ENCODE data around the gene PRR20G. TPM values are rescaled to one million over a fixed set of nuclear protein-coding genes. Genes with fewer than 3 reads are reported as not detected.

PRR20G gene
- total and polyA plus RNA-seq, 2 donors (not counting 3 experiments of a cell fraction or from before 2014, with no cell fraction given), result not detected

GRCh38 chr3:127330385-127330784, 42.5 kb upstream of the PRR20G start:
- Histone ChIP-seq H4K20me1 (replicated peaks; ENCODE audit: control insufficient read depth, extremely low read depth, insufficient read depth, low read length) (no peaks in the 10 kb centered on the region), H3K9ac (replicated peaks; ENCODE audit: extremely low read depth, insufficient read depth, low read length) (no peak overlapping the region), H3K4me2 (ENCODE audit: insufficient read depth, low read length) (no peak overlapping the region), H3K4me3 (replicated peaks in 1 of 3; ENCODE audit: insufficient read depth in 1 of 3, low read depth in 1 of 3, low read length in 3 of 3) (no peak overlapping the region), H2AFZ (ENCODE audit: low read depth, low read length) (no peak overlapping the region), H3K79me2 (ENCODE audit: control insufficient read depth, insufficient read depth, low read length) (no peaks in the 10 kb centered on the region), H3K9me3 (replicated peaks; ENCODE audit: control insufficient read depth, insufficient read depth, low read length) (no peaks in the 10 kb centered on the region), H3K27ac (ENCODE audit: insufficient read depth, low read depth, low read length) (no peak overlapping the region), H3K27me3 (ENCODE audit: control insufficient read depth in 2 of 2, insufficient read depth in 2 of 2, low read length in 2 of 2) (no peaks in the 10 kb centered on the region), H3K36me3 (ENCODE audit: control insufficient read depth in 2 of 2, extremely low read depth in 1 of 2, insufficient read depth in 2 of 2, low read length in 2 of 2) (no peaks in the 10 kb centered on the region), H3K4me1 (ENCODE audit: control insufficient read depth, extremely low read depth, insufficient read depth, low read length) (no peaks in the 10 kb centered on the region), H3K9me1 (replicated peaks; ENCODE audit: control insufficient read depth, extremely low read depth, insufficient read depth, low read length) (no peaks in the 10 kb centered on the region)
- no peak for FAIRE-seq
- dilution Hi-C loops (cut with MboI; ENCODE audit: extremely low pct_ligation_motif_present, low sequenced_read_pairs), result no loop called here
- ChIA-PET CTCF (no interaction called here), POLR2A (no interaction called here)
- no peak for TF ChIP-seq CTCF (IDR thresholded peaks at IDR 0.05; ENCODE audit: extremely low read depth in 1 of 2, insufficient read depth in 1 of 2, low read depth in 1 of 2, low read length in 2 of 2)
- TF ChIP-seq EZH2 (IDR thresholded peaks at IDR 0.05; ENCODE audit: borderline replicate concordance, low read depth, low read length, severe bottlenecking), result no peak
- TF ChIP-seq GATA2 (IDR thresholded peaks at IDR 0.05; ENCODE audit: insufficient read depth, insufficient read length, low read depth, low read length), result no peak
- TF ChIP-seq POLR2AphosphoS5 (IDR thresholded peaks at IDR 0.05; ENCODE audit: insufficient read depth, low read depth, low read length), result no peak
- TF ChIP-seq JUN (IDR thresholded peaks at IDR 0.05; ENCODE audit: borderline replicate concordance, insufficient read depth, insufficient read length, low read depth), result no peak
- TF ChIP-seq FOS (IDR thresholded peaks at IDR 0.05; ENCODE audit: borderline replicate concordance, insufficient read depth, low read length), result no peak
- TF ChIP-seq MAX (IDR thresholded peaks at IDR 0.05; ENCODE audit: insufficient read depth, insufficient read length), result no peak
- no peak for TF ChIP-seq POLR2A (IDR thresholded peaks at IDR 0.05; ENCODE audit: low read depth, low read length)
- no peak for TF ChIP-seq MYC (IDR thresholded peaks at IDR 0.05; ENCODE audit: low read depth, low read length)
- no peak for DNase-seq (ENCODE audit: low read depth, low spot score)
- BruUV-seq (replicated peaks), result no TSS peak
- intact Hi-C loops (cut with micrococcal nuclease), result no loop called here
